ENCODE data around the gene GOLGB1. TPM values are rescaled to one million over a fixed set of nuclear protein-coding genes. Genes with fewer than 3 reads are reported as not detected.

Gene GOLGB1
- total and polyA plus RNA-seq, 2 donors (not counting 3 experiments of a cell fraction or from before 2014, with no cell fraction given), result 7.4 to 42.7 TPM

DNA sequence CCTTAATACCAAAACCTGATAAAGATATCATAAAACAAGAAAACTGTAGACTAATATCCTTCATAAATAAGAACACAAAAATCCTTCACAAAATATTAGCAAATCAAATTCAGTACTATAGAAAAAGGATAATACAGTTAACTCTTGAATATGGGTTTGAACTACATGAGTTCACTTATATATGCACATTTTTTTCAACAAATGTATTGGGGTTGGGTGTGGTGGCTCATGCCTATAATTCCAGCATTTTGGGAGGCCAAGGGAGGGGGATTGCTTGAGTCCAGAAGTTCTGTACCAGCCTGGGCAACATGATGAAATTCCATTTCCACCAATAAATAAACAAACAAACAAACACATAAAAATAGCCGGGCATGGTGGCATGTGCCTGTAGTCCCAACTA, 39.2 kb downstream of the GOLGB1 start:
- H3K4me1 ChIP-seq (ENCODE audit: control insufficient read depth, extremely low read depth, insufficient read depth, low read length), result no peaks in the 10 kb centered on the region
- no peaks in the 10 kb centered on the region for H3K27me3 ChIP-seq (ENCODE audit: control insufficient read depth in 2 of 2, insufficient read depth in 2 of 2, low read length in 2 of 2)
- dilution Hi-C loops (cut with MboI; ENCODE audit: extremely low pct_ligation_motif_present, low sequenced_read_pairs) (no loop called here), intact Hi-C loops (cut with micrococcal nuclease) (no loop called here)
- no peaks in the 10 kb centered on the region for H3K9me3 ChIP-seq (replicated peaks; ENCODE audit: control insufficient read depth, insufficient read depth, low read length)
- FAIRE-seq (no peak), DNase-seq (ENCODE audit: low read depth, low spot score) (no peak)
- no peak overlapping the region for H3K27ac ChIP-seq (ENCODE audit: insufficient read depth, low read depth, low read length)
- ChIA-PET CTCF (no interaction called here), POLR2A (no interaction called here)
- no peak overlapping the region for H3K4me3 ChIP-seq (replicated peaks in 1 of 3; ENCODE audit: insufficient read depth in 1 of 3, low read depth in 1 of 3, low read length in 3 of 3)
- peaks cover under 1 to 4% of the 10 kb centered on the region in 2 experiments for H3K36me3 ChIP-seq (ENCODE audit: control insufficient read depth in 2 of 2, extremely low read depth in 1 of 2, insufficient read depth in 2 of 2, low read length in 2 of 2)
- H3K9me1 ChIP-seq (replicated peaks; ENCODE audit: control insufficient read depth, extremely low read depth, insufficient read depth, low read length), result no peaks in the 10 kb centered on the region
- TF ChIP-seq EZH2 (IDR thresholded peaks at IDR 0.05; ENCODE audit: borderline replicate concordance, low read depth, low read length, severe bottlenecking), result no peak
- TF ChIP-seq JUN (IDR thresholded peaks at IDR 0.05; ENCODE audit: borderline replicate concordance, insufficient read depth, insufficient read length, low read depth), result no peak
- no peak for TF ChIP-seq POLR2A (IDR thresholded peaks at IDR 0.05; ENCODE audit: low read depth, low read length)
- TF ChIP-seq, protein P1, sequence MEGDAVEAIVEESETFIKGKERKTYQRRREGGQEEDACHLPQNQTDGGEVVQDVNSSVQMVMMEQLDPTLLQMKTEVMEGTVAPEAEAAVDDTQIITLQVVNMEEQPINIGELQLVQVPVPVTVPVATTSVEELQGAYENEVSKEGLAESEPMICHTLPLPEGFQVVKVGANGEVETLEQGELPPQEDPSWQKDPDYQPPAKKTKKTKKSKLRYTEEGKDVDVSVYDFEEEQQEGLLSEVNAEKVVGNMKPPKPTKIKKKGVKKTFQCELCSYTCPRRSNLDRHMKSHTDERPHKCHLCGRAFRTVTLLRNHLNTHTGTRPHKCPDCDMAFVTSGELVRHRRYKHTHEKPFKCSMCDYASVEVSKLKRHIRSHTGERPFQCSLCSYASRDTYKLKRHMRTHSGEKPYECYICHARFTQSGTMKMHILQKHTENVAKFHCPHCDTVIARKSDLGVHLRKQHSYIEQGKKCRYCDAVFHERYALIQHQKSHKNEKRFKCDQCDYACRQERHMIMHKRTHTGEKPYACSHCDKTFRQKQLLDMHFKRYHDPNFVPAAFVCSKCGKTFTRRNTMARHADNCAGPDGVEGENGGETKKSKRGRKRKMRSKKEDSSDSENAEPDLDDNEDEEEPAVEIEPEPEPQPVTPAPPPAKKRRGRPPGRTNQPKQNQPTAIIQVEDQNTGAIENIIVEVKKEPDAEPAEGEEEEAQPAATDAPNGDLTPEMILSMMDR (IDR thresholded peaks at IDR 0.05; ENCODE audit: extremely low read depth in 1 of 2, insufficient read depth in 1 of 2, low read depth in 1 of 2, low read length in 2 of 2), result no peak
- no peak for TF ChIP-seq POLR2AphosphoS5 (IDR thresholded peaks at IDR 0.05; ENCODE audit: insufficient read depth, low read depth, low read length)
- TF ChIP-seq MYC (IDR thresholded peaks at IDR 0.05; ENCODE audit: low read depth, low read length), result no peak
- TF ChIP-seq FOS (IDR thresholded peaks at IDR 0.05; ENCODE audit: borderline replicate concordance, insufficient read depth, low read length), result no peak
- no peaks in the 10 kb centered on the region for H3K79me2 ChIP-seq (ENCODE audit: control insufficient read depth, insufficient read depth, low read length)
- H4K20me1 ChIP-seq (replicated peaks; ENCODE audit: control insufficient read depth, extremely low read depth, insufficient read depth, low read length), result no peaks in the 10 kb centered on the region
- no peak overlapping the region for H3K4me2 ChIP-seq (ENCODE audit: insufficient read depth, low read length)
- no TSS peak for BruUV-seq (replicated peaks)
- H3K9ac ChIP-seq (replicated peaks; ENCODE audit: extremely low read depth, insufficient read depth, low read length), result no peak overlapping the region
- no peak overlapping the region for H2AFZ ChIP-seq (ENCODE audit: low read depth, low read length)
